Measurements from ENCODE around the gene PLAGL2. TPM values are rescaled to one million over a fixed set of nuclear protein-coding genes. Genes with fewer than 3 reads are reported as not detected.

PLAGL2 gene
- total and polyA plus RNA-seq, 2 of the 4 experiments (the other 2 are of a cell fraction) = 2.9 to 7.7 TPM

DNA sequence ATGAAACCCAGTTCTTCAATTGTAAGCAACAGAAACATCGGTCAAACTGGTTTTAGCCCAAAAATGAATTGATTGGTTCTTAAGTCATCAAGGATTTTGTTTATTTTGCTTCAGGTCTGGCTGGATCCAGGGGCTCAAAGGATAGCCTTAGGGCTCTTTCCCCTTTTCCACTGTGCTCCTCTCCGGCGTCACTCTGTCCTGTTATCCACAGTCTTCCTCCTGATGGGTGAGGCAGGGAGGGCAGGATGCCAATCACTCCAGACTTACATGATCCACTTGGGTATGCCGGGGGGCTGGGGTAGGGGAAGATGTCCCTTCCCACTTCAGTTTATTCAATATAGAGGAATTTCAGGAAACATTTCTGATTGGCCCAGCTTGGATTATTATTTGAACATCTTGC is 40.0 kb downstream of the PLAGL2 start:
- Histone ChIP-seq H4K20me1 (ENCODE audit: insufficient read depth, low read length) (no peaks in the 10 kb centered on the region), H2BK15ac (ENCODE audit: low read depth, low read length) (no peak overlapping the region), H3K36me3 (ENCODE audit: control insufficient read depth, insufficient read depth, low read length) (peaks cover 34% of the 10 kb centered on the region), H4K91ac (ENCODE audit: insufficient read depth, low read depth, low read length) (no peak overlapping the region), H2AFZ (replicated peaks; ENCODE audit: low read length, poor library complexity) (no peak overlapping the region), H3K27me3 (ENCODE audit: control insufficient read depth, insufficient read depth, low read length) (no peaks in the 10 kb centered on the region), H3K18ac (ENCODE audit: low read depth, low read length) (no peak overlapping the region), H3K9me1 (ENCODE audit: insufficient read depth, low read length) (peaks cover 6% of the 10 kb centered on the region; the same call in 1 of the 2 replicates), H3K4me2 (ENCODE audit: low read depth, low read length) (no peak overlapping the region), H2BK20ac (ENCODE audit: low read depth, low read length) (no peak overlapping the region), H3K9ac (ENCODE audit: low read depth, low read length) (no peak overlapping the region), H3K23ac (ENCODE audit: low read depth, low read length) (no peak overlapping the region), H3K9me3 (ENCODE audit: control insufficient read depth, insufficient read depth, low read length) (no peaks in the 10 kb centered on the region), H3K79me1 (ENCODE audit: low read depth in 1 of 2, low read length in 2 of 2) (0 out of 4 replicates have a peak, but pooled peaks cover 0 to 4% of the 10 kb centered on the region in 2 experiments), H4K8ac (ENCODE audit: low read depth in 2 of 2, low read length in 2 of 2) (no peak overlapping the region), H2BK120ac (ENCODE audit: low read depth, low read length) (no peak overlapping the region), H3K4me1 (ENCODE audit: control insufficient read depth, insufficient read depth, low read length) (peaks cover 7% of the 10 kb centered on the region; the same call in 1 of the 2 replicates), H2AK5ac (ENCODE audit: low read depth, low read length) (no peak overlapping the region), H3K4me3 (ENCODE audit: insufficient read depth, low read depth, low read length) (no peak overlapping the region), H3K56ac (ENCODE audit: extremely low read depth, insufficient read depth, low read length) (no peak overlapping the region), H3K14ac (replicated peaks; ENCODE audit: low read depth, low read length) (no peak overlapping the region), H2BK5ac (ENCODE audit: low read depth, low read length, poor library complexity, severe bottlenecking) (no peak overlapping the region), H3K27ac (ENCODE audit: insufficient read depth, low read length) (no peak overlapping the region), H4K5ac (ENCODE audit: low read depth, low read length) (no peak overlapping the region), H3K4ac (ENCODE audit: low read depth, low read length) (no peak overlapping the region), H2AK9ac (replicated peaks; ENCODE audit: low read depth, low read length, poor library complexity) (no peak overlapping the region)
- CTCF ChIA-PET = no interaction called here
- no TSS peak for BruUV-seq (replicated peaks)
- POLR2A ChIA-PET (ENCODE audit: unreplicated experiment) = no interaction called here
- TF ChIP-seq MAZ (IDR thresholded peaks at IDR 0.05; ENCODE audit: borderline replicate concordance, low read depth, low read length) (no peak), MXI1 (IDR thresholded peaks at IDR 0.05; ENCODE audit: borderline replicate concordance, low read depth, low read length) (no peak), RAD21 (IDR thresholded peaks at IDR 0.05; ENCODE audit: low read length) (no peak), RFX5 (IDR thresholded peaks at IDR 0.05; ENCODE audit: low read depth, low read length) (no peak)
- ATAC-seq (ENCODE audit: low read depth) (no peak), DNase-seq (no peak)
- 100% methylated on average over 1 of the region's 4 CpGs; no CpG with 5 or more reads in 1 of the 2 experiments for WGBS, 2 experiments (ENCODE audit: extremely low coverage in 2 of 2, insufficient read length in 1 of 2)
- in situ Hi-C loops (cut with MboI; ENCODE audit: low sequenced_read_pairs) = no loop called here
- intact Hi-C loops (cut with micrococcal nuclease) = no loop called here
- dilution Hi-C loops (cut with HindIII; ENCODE audit: low sequenced_read_pairs, unreplicated experiment) = no loop called here

Measured in IMR-90 (cell line).